Neural cell (in vitro differentiated cells): ENCODE measurements around the gene KRT40.

Experiments used
- CTCF ChIP-seq: fragments of 450-650 bp; IDR thresholded peaks from 2 replicates; pipeline ENCODE4 v1.5.1; 2014; ENCODE audit warnings: antibody characterized with exemption, mild to moderate bottlenecking, moderate library complexity; ENCODE audit not compliant: poor library complexity, severe bottlenecking
- EZH2 ChIP-seq: fragments of 200-600, 300-800 bp; shearing (Covaris generic), sonication (generic); IDR thresholded peaks from 2 replicates; pipeline ENCODE4 v1.6.1; 2014; ENCODE audit warnings: antibody characterized with exemption, low read length, borderline replicate concordance, mild to moderate bottlenecking; ENCODE audit not compliant: insufficient read depth, poor library complexity, severe bottlenecking
- MXI1 ChIP-seq: fragments of 450-650 bp; conservative IDR thresholded peaks from 2 replicates; pipeline ENCODE4 v1.6.1; 2014; ENCODE audit warnings: antibody characterized with exemption, mild to moderate bottlenecking; ENCODE audit not compliant: poor library complexity, severe bottlenecking
- POLR2AphosphoS5 ChIP-seq: IDR thresholded peaks from 2 replicates; pipeline ENCODE4 v1.6.1; 2012
- RAD21 ChIP-seq: fragments of 450-650 bp; conservative IDR thresholded peaks from 2 replicates; pipeline ENCODE4 v1.6.1; 2014; ENCODE audit warnings: antibody characterized with exemption, mild to moderate bottlenecking, moderate library complexity
- SMC3 ChIP-seq: fragments of 450-650 bp; conservative IDR thresholded peaks from 2 replicates; pipeline ENCODE4 v1.6.1; 2014; ENCODE audit warnings: antibody characterized with exemption, mild to moderate bottlenecking, moderate library complexity; ENCODE audit not compliant: poor library complexity
- TAF1 ChIP-seq: IDR thresholded peaks from 2 replicates; pipeline ENCODE4 v1.6.1; 2012; ENCODE audit warnings: low read depth

- TF ChIP-seq EZH2 (no peak), CTCF (no peak), MXI1 (no peak), SMC3 (no peak), TAF1 (no peak), RAD21 (no peak), POLR2AphosphoS5 (no peak)
These were observed 46.7 kb downstream of the KRT40 start, which contains the start of gene KRT23 for GRCh38 chr17:40937384-40937819.
